CD4-positive, alpha-beta T cell treated with Interleukin-6 at 100 ng/mL for 8 hours (primary cell): Measurements from ENCODE around the gene NRBF2.
"Not testable (repeated sequence)": the region's sequence is repeated elsewhere in the genome, so short reads cannot be mapped to it uniquely, and the experiment has no call there.

Experiments
- DNase-seq: peaks from one replicate; pipeline ENCODE4 v3.0.0-alpha.2; 2020; ENCODE audit warnings: mixed read lengths, low spot score

The NRBF2 gene

DNA sequence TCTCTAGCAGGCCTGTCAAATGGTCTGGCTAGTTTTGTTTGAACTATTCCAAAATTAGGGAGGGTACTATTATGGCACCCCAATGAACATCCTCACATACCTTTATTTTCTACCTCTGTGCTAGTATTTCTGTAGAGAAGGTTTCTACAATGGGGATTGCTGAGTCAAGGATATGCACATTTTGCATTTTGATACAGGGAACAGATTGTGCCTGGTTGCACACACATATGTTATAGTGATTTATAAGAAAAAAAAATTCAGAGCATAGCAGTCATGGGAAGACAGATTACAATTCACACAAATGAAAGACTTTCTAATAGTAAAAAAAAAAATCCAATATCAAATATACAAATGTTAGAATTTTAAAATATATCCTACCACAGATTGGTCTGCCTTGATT is 14.1 kb upstream of the NRBF2 start:
- no peak for DNase-seq

- no peak for DNase-seq
Observed at GRCh38 chr10:63120554-63120953, 12.6 kb upstream of the NRBF2 start.

DNA sequence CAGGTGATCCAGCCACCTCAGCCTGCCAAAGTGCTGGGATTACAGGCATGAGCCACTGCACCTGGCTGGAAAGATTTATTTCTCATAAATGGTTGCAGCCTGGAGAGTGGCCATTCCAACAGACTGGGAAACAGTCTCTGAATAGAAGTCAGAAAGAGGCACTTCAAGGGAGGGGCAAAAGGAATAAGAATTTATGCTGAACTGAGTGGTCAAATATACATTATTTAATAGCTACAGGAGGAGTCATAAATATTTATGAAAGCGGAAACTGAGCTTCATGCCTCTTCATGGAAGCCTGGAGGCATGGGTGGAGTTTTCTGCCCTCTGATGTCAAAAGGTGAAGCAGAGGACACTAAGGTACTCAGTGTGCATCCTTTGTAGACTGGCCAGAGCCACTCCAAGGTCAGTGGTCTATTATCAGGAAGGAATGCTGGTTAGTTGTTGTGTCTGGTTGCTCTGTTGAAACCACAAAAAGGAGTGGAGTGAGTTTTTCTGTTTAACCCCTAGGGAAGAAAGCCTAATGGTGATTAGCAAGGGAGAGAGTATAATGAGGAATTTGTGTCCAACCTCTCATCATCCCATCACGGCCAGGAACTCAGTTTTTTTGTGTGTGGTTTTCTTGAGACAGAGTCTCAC is 9.3 kb upstream of the NRBF2 start:
- no peak for DNase-seq

- no peak for DNase-seq
Observed at GRCh38 chr10:63125459-63125858, 7.7 kb upstream of the NRBF2 start.

GRCh38 chr10:63128443-63128842 is 4.7 kb upstream of the NRBF2 start:
- DNase-seq, result no peak

- DNase-seq, result no peak
Observed at GRCh38 chr10:63129888-63130287, 3.2 kb upstream of the NRBF2 start.

DNA sequence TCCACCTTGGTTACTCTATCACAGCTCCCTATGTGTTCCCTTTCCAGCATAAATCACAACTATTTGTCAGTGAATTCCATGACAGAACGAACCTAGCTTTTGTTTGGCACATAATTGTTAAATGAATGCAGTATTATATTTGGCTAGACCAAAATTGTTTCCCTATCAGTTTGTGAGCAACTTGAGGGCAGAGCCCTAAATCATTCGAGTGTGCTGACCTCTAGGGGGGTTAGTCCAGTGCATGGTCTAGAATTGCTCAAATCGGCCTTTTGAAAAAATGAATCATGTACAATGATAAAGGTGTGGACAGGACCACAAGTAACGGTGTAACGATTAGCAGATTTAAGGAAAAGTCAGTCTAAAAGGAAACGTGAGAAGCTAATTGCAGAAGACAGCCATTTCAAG is 475 bp upstream of the NRBF2 start:
- no peak for DNase-seq

DNA sequence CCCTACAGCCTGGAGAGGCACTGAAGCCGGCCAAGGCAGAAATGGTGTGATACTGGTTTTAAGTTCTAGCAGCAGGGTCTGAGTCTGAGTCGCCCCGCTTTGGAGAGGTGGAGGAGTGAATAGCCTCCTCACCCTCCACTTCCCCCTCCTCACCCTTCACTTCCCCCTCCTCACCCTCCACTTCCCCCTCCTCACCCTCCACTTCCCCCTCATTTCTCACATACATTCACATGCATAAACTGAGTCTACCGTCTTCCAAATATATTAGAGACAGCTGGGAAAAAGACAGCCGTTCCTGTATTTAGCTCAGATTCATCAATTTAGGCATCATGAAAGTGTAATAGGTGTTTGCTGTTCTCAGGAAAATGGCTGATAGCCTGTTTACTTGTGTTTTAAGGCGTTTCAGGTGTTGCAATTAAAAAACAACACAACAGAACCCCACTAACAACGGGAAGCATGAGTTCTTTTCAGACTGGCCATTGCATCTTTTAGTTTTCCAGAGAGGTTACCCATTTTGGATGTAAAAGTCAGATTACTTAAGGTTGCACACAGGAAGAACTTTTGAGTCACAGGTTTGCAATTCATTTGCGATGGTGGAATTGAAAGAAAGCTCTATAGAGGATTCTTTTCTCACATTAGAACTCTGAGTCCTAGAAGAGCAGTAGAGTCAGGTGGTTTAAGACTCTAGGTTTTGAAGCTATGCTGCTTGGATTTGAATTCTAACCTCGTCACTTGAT is 861 bp downstream of the NRBF2 start:
- no peak for DNase-seq

DNA sequence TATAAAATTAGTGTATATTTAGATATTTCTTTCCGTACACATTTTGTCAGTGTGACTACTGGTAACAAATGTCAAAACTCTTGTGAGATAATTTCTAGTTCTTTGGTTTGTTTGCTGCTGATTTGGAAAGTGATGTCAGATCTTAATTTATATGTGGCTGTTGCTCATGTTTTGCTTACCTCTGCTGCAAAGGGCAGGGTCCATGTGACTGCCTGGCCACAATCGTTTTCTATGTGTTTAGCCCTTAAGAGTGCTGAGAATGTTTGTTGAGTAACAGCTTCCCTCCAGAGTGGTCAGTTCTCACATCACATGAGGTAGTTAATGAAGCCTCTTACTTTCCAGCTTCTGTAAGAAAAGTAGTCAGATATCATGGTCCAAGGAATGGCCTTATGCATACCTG is 4.2 kb downstream of the NRBF2 start:
- no peak for DNase-seq

DNA sequence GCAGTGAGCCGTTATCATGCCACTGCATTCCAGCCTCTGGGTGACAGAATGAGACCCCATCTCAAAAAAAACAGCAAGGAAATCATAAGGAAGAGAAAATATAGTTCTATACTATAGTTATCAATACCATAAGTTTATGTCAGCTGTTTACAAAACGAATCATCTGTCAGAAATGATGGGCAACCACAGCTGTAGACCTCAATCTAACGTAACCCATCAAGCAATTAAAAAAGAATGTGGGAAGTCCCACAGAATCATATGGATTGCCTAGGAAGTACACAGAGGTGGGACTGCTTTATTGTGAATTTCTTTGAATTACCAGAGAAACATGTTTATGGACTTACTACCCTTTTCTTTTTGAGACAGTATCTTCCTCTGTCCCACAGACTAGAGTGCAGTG is 6.9 kb downstream of the NRBF2 start:
- DNase-seq, result no peak

DNA sequence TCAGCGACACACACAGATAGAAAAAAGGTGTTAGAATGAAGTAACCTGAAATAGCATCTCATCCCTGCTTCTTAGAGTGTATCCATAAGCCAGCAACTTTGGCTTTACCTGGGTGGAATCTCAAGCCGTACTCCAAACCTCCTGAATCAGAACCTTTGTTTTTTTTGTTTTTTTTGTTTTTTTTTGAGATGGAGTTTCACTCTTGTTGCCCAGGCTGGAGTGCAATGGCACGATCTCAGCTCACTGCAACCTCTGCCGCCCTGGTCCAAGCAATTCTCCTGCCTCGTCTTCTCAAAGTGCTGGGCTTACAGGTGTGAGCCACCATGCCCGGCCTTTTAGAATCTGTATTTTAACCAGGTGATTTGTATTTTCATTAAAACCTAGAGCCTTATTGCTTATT is 9.0 kb downstream of the NRBF2 start:
- DNase-seq, result no peak

DNA sequence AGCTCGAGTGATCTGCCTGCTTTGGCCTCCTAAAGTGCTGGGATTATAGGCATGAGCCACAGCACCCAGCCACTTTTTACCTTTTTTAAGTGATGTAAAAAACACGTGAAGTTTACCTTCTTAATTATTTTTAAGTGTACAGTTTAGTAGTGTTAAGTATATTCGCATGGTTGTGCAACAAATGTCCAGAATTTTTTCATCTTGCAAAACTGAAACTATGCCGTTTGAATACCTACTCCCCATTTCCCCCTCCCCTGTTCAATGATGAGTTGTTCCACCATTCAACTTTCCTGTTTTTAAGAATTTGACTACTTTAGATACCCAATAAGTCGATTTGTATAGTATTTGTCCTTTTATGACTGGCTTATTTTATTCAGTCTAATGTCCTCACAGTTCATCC is 10.9 kb downstream of the NRBF2 start:
- no peak for DNase-seq

DNA sequence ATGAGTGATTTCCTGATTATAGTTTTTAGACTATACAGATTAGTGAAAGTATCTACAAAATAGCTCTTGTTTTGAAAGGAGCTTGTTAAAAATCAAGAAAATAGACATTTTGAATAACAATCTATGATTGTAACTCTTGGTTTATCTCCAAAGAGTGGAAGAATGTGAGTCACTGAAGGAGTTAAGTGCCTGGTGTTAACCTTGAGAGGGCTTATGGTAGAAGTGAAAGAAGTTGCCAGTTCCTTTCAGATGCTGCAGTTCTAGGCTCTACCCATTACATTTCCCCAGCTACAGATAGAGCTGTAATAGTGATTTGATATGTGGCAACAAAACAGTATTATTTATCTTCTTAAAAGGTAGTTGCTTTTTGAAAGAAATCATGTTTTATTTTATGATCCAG is 12.7 kb downstream of the NRBF2 start:
- no peak for DNase-seq

DNA sequence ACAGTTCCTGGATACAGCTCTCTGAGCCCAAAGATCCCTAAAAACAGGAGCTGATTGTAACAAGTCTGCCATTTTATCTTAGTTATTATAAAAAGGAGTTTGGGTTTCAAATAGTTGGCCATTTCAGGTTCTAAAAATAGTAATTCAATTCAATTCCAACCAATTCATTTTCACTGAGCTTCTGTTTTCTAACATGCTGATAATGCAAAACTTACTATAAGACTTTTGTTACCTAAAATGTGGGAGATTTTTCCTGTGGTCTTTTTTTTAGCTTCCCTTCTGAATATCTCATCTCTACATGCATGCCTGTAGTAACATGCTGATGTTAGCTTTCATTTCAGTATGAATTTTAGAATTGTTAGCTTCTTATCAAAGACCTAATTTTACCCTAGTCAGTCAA is 13.4 kb downstream of the NRBF2 start:
- DNase-seq, result no peak

- DNase-seq, result no peak
Observed at GRCh38 chr10:63150745-63151144, 17.6 kb downstream of the NRBF2 start.

DNA sequence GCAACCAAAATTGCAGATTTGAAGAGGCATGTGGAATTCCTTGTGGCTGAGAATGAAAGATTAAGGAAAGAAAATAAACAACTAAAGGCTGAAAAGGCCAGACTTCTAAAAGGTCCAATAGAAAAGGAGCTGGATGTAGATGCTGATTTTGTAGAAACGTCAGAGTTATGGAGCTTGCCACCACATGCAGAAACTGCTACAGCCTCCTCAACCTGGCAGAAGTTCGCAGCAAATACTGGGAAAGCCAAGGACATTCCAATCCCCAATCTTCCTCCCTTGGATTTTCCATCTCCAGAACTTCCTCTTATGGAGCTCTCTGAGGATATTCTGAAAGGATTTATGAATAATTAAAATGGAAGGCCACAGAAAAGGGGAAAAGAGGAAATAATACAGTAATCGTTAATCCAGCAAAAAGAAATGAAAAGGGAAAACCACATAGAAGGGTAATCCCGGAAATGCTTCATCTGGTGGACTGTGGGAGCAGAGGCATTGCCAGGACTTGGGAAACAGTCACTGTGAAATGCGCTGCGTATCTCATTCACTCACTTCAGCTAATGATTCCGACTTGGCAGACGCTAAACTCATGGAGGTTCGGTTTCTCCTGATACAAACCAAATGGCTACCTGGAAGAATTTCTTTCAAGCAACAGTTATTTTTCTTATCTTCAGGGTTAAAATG is 20.9 kb downstream of the NRBF2 start:
- not testable (repeated sequence) for DNase-seq

DNA sequence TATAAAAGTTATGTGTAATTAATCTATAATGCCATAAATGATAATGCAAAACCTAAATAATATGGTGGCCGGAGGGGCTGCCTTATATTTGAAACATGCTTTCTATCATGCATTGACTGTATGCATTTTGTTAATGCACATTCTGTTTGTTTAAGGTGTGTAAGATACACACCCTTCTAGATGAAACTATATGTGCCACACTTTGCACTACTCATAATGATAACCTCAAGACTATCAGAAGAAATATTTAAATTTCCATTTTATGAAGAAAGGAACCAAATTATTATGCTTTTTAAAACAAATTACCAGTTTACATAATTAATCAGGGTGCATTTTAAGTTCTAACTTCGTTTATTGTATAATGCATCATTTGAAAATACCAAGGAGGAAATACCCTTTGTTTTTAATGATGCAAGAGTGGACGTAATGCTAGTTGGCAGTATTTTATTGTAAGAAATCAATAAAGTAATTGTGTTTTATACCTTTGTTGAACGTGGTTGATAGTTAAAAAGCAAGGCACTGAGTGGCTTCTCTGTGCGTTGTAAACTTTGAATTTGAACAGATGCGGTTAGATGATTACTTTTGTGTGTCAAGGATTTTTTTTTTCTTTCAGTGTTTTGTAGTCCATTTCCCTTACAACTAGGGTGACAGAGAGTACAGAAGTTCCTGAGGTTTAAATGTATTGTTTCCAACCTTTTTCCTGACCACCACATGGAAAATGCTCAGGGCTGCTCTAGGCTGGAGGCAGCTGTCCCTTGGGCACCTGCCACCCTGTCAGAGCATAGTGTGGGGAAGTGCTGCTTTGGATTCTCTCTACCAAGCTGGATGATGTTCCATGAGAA is 21.6 kb downstream of the NRBF2 start:
- no peak for DNase-seq

DNA sequence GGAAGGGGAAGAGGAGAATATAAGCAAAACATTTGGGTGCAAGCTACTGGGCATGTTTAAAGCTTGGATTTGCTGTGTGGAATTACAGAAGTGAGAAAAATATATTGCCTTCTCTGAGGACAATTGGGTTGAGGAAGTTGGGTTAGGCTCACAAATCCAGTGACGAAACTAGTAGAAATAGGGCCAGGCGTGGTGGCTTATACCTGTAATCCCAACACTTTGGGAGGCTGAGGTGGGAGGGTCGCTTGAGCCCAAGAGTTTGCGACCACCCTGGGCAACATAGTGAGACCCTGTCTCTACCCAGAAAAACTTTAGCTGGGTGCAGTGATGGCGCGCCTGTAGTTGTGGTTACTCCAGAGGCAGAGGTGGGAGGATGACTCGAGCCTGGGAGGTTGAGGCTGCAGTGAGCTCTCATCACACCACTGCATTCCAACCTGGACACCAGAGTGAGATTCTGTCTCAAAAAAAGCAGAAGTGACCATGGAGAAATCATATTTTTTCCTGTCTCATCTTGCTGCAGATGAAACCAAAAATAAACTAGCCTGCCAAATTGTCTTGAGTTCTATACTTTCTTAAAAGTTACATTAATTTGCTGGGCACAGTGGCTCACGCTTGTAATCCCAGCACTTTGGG is 22.4 kb downstream of the NRBF2 start:
- no peak for DNase-seq

GRCh38 chr10:63156236-63156635 is 23.1 kb downstream of the NRBF2 start:
- DNase-seq, result no peak

GRCh38 chr10:63157845-63158624 is 24.9 kb downstream of the NRBF2 start:
- peak; percentile 69 for DNase-seq

DNA sequence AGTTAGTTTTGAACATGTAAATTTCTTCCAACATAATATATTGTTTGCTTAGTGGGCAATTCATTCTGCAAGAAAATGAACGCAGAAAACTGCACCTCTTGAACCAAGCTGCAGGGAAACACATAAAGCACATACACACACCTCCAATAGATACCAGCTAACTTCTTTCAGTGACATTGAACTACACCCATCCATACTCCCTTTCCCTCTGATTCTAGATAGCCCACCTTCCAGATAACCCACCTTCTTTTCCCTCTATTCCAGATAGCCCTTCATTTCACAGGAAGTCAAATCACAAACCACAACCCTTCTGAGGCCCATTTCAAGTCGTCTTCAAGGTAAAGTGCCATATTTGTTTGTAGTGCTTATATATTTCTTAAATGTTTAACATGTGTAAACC is 28.5 kb downstream of the NRBF2 start:
- no peak for DNase-seq
